GM21825 (cell line): ENCODE data around the gene DDX27.
"Not testable (repeated sequence)": the region's sequence is repeated elsewhere in the genome, so short reads cannot be mapped to it uniquely, and the experiment has no call there.

ENCODE experiments used
- ATAC-seq: cut with Tn5 transposase; IDR thresholded peaks from one replicate; pipeline ENCODE4 v1.9.1; 2021; ENCODE audit warnings: mild to moderate bottlenecking, moderate library complexity; ENCODE audit not compliant: unreplicated experiment

The DDX27 gene

DNA sequence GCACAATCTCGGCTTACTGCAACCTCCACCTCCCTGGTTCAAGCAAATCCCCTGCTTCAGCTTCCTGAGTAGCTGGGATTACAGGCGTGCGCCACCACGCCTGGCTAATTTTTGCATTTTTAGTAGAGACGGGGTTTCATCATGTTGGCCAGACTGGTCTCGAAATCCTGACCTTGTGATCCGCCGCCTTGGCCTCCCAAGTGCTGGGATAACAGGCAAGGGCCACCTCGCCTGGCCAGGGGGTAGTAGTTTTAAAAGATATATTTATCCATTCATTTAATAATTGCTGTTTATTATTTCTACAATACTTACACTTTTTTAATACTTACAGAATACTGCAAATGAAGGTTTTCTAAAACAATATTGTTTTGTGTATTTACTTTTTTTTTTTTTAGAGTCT is 15.5 kb upstream of the DDX27 start:
- no peak for ATAC-seq

- ATAC-seq: no peak
Measured at GRCh38 chr20:49207076-49207475, 12.1 kb upstream of the DDX27 start.

DNA sequence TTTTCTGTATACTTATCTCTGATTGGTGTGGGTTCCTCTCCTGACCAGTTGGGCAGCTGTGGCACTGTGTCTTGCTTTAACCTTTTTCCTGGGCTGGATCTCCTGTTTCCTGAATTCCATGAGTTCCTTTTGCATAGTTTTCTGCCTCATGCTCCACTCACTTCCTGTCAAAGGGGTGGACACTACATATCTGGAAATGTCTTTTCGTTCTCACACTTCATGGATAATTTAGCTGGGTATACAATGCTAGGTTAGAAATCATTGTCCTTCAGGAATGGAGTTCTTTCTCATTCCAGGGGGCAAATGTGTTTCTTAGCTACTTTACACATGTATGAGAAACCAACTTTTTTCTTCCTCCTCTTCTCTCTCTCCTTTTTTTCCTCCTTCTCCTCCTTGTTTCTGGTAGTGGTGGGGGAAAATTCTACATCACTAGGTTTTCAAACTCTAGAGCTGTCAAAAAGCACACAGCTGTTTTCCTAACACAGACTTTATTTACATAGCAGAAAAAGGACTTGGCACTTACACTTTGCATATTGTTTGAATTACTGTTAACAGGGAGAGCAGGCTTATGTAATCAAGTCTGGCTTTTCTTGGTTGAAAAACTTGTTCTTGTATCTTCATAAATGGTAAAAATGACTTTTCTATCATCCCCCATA is 9.0 kb upstream of the DDX27 start:
- ATAC-seq: no peak

DNA sequence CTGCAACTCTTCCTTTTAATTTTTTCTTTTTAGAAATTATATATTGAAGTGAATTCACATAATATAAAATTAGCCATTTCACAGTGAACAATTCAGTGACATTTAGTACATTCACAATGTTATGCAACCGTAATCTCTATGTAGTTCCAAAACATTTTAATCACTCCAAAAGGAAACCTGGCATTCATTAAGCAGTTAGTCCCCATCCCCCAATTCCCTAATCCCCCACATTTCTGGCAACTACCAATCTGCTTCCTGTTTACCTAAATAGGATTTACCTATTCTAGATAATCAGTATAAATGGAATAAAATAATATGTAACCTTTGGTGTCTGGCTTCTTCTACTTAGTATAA is 8.5 kb upstream of the DDX27 start:
- ATAC-seq: no peak

GRCh38 chr20:49214571-49214970 is 4.6 kb upstream of the DDX27 start:
- no peak for ATAC-seq

- ATAC-seq: no peak
Measured at GRCh38 chr20:49215232-49215631, 4.0 kb upstream of the DDX27 start.

DNA sequence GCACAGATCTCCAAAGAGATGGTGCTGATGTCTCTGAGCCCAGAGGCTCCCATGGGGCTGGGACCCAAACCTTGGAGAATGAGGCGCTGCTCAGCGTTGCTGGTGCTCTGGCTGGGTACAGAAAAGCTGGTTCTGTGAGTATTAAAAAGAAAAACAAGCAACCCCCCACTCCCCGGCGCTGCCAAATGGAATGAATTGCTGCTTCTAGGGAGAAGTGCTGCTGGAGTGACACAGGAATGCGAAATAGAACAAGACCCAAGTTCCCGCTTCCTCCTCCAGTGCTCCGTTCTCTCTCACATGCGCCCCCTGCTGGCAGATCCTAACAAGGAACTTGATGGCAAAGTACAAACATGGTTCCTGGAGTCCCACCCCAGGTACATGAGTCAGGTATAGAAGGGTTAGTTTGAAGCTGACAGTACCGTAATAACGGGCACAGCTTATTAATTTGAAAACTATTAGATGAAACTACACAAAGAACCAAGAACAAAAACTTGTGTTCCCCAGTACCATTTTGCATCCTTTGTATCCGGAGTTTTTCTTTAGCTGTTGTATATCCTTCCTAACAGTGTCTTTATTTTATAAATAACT is 2.1 kb upstream of the DDX27 start:
- no peak for ATAC-seq

GRCh38 chr20:49218739-49219090 is 501 bp upstream of the DDX27 start:
- not testable (repeated sequence) for ATAC-seq

DNA sequence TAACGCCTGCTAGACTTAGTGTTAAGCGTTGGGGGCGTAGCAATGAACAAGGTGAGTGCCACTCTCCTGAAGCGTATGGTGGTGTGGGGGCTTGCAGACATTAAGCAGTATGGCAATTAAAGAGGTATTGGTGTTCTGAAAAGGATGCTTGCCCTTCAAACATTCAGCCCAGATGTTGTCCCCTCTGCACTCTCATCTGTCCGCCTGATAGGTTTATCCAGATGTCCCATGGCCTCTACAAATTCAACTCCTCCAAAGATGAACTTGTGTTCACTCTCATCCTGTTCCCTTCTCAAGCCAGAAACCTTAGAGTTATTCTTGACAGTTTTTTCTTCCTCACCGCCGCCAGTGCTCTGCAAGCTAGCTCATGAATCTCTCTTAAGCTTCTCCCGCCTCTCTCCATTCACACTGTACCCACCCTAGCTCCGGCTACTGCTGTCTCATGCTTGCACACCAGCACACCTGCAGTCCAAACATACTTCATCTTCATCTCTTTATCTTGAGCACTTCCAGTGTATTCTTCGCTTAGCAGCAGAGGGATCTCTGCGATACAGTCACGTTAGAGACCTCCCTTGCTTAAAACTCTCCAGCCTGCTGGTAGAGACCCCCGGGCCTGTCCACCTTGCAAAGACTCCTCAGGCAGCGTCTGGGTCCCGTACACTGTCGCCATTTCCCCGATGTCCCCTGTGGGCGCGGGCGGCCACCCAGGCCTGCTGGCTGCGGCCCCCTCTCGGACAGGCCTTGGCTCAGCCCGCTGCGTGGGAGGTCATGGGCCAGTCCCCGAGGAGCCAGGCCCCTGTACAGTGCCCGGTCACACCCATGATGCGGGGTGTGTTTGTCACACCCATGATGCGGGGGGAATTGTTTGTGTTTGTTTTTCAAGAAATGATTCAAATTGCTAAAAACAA is 962 bp downstream of the DDX27 start:
- no peak for ATAC-seq

- no peak for ATAC-seq
Measured at GRCh38 chr20:49225896-49226295, 6.7 kb downstream of the DDX27 start.

DNA sequence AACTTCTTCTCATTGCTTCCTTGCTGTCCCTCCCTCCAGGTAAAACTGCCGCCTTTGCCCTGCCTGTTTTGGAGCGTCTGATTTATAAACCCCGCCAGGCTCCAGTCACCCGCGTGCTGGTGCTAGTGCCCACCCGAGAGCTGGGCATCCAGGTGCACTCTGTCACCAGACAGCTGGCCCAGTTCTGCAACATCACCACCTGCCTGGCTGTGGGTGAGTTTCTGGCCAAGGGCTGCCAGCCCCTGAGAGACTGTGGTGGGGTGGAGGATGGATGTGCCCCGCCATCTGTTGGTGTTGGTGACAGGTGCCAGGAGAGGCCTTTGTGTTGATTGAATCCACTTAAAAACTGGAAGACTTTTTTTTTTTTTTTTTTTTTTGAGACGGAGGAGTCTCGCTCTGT is 9.5 kb downstream of the DDX27 start:
- ATAC-seq: no peak

- ATAC-seq: no peak
Measured at GRCh38 chr20:49229381-49229780, 10.2 kb downstream of the DDX27 start.

DNA sequence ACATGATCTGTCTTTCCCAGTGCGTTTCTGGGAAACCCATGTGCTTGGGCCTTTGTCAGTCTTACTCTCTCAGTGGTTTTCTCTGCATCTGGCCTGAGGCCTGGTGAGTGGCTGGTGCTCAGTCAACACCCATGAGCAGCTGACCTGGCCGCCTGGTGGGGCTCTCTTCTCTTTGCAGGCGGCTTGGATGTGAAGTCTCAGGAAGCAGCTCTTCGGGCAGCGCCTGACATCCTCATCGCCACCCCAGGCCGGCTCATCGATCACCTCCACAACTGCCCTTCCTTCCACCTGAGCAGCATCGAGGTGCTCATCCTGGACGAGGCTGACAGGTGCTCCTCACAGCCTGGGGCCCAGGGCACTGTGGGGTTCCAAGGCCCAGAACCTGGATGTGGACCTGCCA is 10.8 kb downstream of the DDX27 start:
- ATAC-seq: no peak

DNA sequence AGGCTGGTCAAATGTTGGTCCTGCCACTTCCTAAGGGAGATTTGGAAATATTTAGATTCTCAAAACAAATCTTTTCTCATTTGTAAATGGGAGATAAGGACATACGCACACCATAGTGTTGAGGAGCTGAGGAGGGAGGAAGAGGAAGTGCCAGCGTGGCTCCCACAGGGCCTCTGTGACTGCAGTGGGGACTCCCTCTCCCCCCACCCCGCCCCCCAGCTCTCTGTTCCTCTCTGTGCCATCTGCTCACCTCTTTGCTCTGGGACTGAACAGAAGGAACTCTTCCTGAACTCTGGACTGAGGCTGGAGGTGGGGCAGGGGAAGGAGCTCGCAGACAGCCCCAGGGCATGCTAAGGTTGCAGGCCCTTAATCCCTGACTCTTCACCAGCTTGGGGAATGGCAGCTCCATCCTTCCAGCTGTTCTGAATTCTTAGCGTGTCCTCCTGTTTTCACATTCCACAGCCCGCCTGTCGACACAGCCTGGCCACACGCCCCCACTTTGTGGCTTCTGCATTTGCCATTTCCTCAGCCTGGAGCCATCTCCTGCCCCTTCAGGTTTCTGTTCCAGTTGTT is 11.4 kb downstream of the DDX27 start:
- ATAC-seq: no peak

DNA sequence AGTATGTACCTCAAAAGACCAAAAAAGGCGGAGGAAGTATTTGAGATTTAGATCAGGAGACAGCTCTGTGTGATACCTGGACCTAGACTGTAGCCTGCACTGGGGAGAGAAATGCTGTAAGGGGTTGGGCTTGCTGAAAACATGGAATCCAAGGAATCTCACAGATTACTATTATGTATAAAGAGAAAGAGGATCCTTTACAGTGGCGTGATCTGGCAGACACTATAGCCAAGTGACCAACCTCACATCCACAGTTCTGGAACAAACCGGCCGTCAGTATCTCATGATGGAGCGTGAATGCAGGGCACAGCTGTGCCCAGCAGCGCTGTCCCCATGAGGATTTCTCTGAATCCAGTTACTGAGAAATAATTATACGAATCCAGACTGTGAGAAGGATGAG is 12.3 kb downstream of the DDX27 start:
- ATAC-seq: no peak

DNA sequence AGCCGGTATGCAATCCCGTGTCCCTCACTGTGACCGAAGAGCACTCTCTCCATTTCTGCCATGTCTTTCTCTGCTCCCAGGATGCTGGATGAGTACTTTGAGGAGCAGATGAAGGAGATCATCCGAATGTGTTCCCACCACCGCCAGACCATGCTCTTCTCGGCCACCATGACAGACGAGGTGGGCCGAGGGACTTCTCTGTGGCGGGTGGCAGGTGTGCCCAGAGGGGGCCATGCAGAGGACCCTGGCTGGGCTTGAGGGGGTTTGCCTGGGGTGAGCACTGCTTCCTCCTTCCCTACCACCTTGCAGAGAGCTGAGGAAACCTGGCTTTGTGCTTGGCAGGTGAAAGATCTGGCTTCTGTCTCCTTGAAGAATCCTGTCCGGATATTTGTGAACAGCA is 14.0 kb downstream of the DDX27 start:
- no peak for ATAC-seq

- no peak for ATAC-seq
Measured at GRCh38 chr20:49234831-49235230, 15.6 kb downstream of the DDX27 start.

GRCh38 chr20:49236301-49236700 is 17.1 kb downstream of the DDX27 start:
- no peak for ATAC-seq

DNA sequence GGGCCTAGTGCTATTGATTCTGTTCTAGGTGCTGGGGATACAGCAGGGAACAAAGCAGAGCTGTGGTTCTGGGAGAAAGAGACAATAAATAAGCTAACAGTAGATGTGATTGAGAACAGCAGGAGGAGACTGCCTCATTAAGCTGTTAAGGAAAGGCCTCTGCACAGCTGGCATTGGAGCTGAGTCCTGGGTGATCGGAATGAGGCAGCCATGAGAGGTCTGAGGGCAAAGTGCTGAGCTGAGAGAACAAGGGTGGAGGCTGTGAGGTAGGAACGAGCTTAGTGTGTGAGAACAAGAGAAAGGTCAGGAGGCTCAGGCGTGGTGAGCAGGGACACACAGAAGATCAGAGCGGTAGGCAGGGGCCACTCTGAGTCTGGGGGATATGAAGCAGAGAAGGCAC is 18.3 kb downstream of the DDX27 start:
- ATAC-seq: no peak

- no peak for ATAC-seq
Measured at GRCh38 chr20:49245921-49246740, 26.9 kb downstream of the DDX27 start.

DNA sequence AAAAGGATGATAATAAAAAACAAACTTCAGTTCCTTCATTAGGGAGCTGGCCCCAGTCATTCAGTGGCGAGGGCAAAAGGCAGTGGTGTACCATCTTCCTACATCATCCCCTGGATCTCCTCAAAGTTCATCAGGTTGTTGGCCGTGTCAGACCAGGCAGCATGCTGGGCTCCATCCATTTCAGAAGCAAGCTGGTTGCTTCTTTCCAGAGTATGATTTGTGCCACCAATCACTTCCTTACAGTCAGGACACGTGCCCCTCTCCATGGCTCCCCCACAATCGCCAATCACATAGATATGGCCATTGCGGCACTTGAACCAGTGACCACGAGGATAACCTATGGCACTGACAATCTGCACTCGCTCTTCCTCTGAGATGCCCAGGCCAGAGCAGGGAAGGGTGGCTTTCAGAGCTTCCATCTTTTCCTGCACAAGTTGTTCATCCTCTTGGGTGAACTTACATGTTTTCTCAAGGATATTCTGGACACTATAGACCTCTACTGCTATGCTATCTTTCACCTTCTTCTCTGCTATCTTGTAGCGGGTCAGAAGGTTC is 28.0 kb downstream of the DDX27 start:
- no peak for ATAC-seq
